ENCODE data around the gene XAB2. TPM values are rescaled to one million over a fixed set of nuclear protein-coding genes. Genes with fewer than 3 reads are reported as not detected.

XAB2 gene
- total RNA-seq, 2 experiments from 2014 or later = 45.9 to 48.3 TPM

GRCh38 chr19:7640803-7641202 lies 11.5 kb upstream of the XAB2 start:
- intact Hi-C loops (cut with DNase I, micrococcal nuclease) = no loop called here
- H3K9me3 Mint-ChIP-seq (ENCODE audit: low read depth) = peaks cover 7% of the 10 kb centered on the region
- ChIA-PET CTCF (interaction anchor here (0.7 to 1.6 kb wide), 2 partner anchors 40 to 319 kb away, joined by 3 read pairs; partner anchors contain the start of gene TRAPPC5), POLR2A (no interaction called here)
- H3K27ac Mint-ChIP-seq = no peak overlapping the region
- no peak overlapping the region for H3K4me3 Mint-ChIP-seq
- peaks cover 20% of the 10 kb centered on the region for H3K4me1 Mint-ChIP-seq
- no peak for ATAC-seq
- no peak for DNase-seq
- peaks cover 16% of the 10 kb centered on the region for H3K36me3 Mint-ChIP-seq (ENCODE audit: low read depth)
- H3K27me3 Mint-ChIP-seq = no peaks in the 10 kb centered on the region

GRCh38 chr19:7639863-7640348 lies 10.6 kb upstream of the XAB2 start:
- Mint-ChIP-seq H3K4me1 (peaks cover 22% of the 10 kb centered on the region), H3K36me3 (ENCODE audit: low read depth) (peaks cover 15% of the 10 kb centered on the region), H3K4me3 (no peak overlapping the region), H3K27me3 (no peaks in the 10 kb centered on the region), H3K9me3 (ENCODE audit: low read depth) (peaks cover 7% of the 10 kb centered on the region), H3K27ac (no peak overlapping the region)
- no peak for DNase-seq
- no peak for ATAC-seq
- ChIA-PET POLR2A (interaction anchor here (0.8 kb wide), 1 partner anchor 10 kb away, joined by 3 read pairs; the partner anchor contains the start of genes PET100 and XAB2), CTCF (no interaction called here)
- intact Hi-C loops (cut with DNase I, micrococcal nuclease) = no loop called here

GRCh38 chr19:7638802-7639465 lies 9.6 kb upstream of the XAB2 start:
- Mint-ChIP-seq H3K27me3 (no peaks in the 10 kb centered on the region), H3K27ac (no peak overlapping the region), H3K9me3 (ENCODE audit: low read depth) (peaks cover 7% of the 10 kb centered on the region), H3K4me1 (peaks cover 22% of the 10 kb centered on the region), H3K4me3 (no peak overlapping the region), H3K36me3 (ENCODE audit: low read depth) (peaks cover 12% of the 10 kb centered on the region)
- ChIA-PET POLR2A (interaction anchor here (0.8 kb wide), 1 partner anchor 9 kb away, joined by 3 read pairs; the partner anchor contains the start of genes PET100 and XAB2), CTCF (interaction anchor here (1.4 to 2.1 kb wide), 3 partner anchors 42 to 214 kb away, joined by 3 to 11 read pairs (median 5); partner anchors contain the start of gene TRAPPC5)
- intact Hi-C loops (cut with DNase I, micrococcal nuclease) = no loop called here
- ATAC-seq = no peak
- DNase-seq = no peak

GRCh38 chr19:7637374-7638256 lies 8.3 kb upstream of the XAB2 start:
- peaks cover 15% of the 10 kb centered on the region for H3K36me3 Mint-ChIP-seq (ENCODE audit: low read depth)
- POLR2A ChIA-PET = interaction anchor here (0.8 kb wide), 1 partner anchor 8 kb away, joined by 6 read pairs; the partner anchor contains the start of genes PET100 and XAB2
- CTCF ChIA-PET = interaction anchor here (0.5 to 2.1 kb wide), 7 partner anchors 14 to 689 kb away, joined by 3 to 11 read pairs (median 4); partner anchors contain the start of gene TRAPPC5
- peaks cover 7% of the 10 kb centered on the region for H3K9me3 Mint-ChIP-seq (ENCODE audit: low read depth)
- H3K27me3 Mint-ChIP-seq = no peaks in the 10 kb centered on the region
- intact Hi-C loops (cut with DNase I, micrococcal nuclease) = loop anchor here (1.0 to 2.0 kb wide), 6 partner anchors 8 to 283 kb away; partner anchors contain the start of genes PET100 (in 2 of the 2), XAB2 (in 2 of the 2), EVI5L (in 1 of the 2) and PNPLA6 (in 1 of the 2)
- peak; percentile 25 for ATAC-seq
- H3K4me1 Mint-ChIP-seq = peaks cover 22% of the 10 kb centered on the region
- H3K4me3 Mint-ChIP-seq = peak overlapping the region; percentile 78
- H3K27ac Mint-ChIP-seq = peak overlapping the region; percentile 78
- DNase-seq = no peak

GRCh38 chr19:7636691-7637373 lies 7.5 kb upstream of the XAB2 start, which contains the start of gene STXBP2:
STXBP2 (plus strand) TSS chr19:7637110; CDS start chr19:7637150, 40 bp downstream.
- peaks cover 22% of the 10 kb centered on the region for H3K4me1 Mint-ChIP-seq
- ChIA-PET POLR2A (no interaction called here), CTCF (interaction anchor here (1.1 to 2.1 kb wide), 5 partner anchors 15 to 76 kb away, joined by 3 to 11 read pairs (median 7); partner anchors contain the start of gene TRAPPC5)
- peak within 1 kb of the TSS; percentile 78 for H3K4me3 Mint-ChIP-seq
- intact Hi-C loops (cut with DNase I, micrococcal nuclease) = loop anchor here (1.0 to 2.0 kb wide), 6 partner anchors 8 to 283 kb away; partner anchors contain the start of genes PET100 (in 2 of the 2), XAB2 (in 2 of the 2), EVI5L (in 1 of the 2) and PNPLA6 (in 1 of the 2)
- DNase-seq (peak; percentile 96), ATAC-seq (peak; percentile 97)
- peaks cover 19% of the 10 kb centered on the region for H3K36me3 Mint-ChIP-seq (ENCODE audit: low read depth)
- H3K27ac Mint-ChIP-seq = peak within 1 kb of the TSS; percentile 86
- H3K27me3 Mint-ChIP-seq = no peaks in the 10 kb centered on the region
- peaks cover 7% of the 10 kb centered on the region for H3K9me3 Mint-ChIP-seq (ENCODE audit: low read depth)

- no peaks in the 10 kb centered on the region for H3K27me3 Mint-ChIP-seq
- peaks cover 7% of the 10 kb centered on the region for H3K9me3 Mint-ChIP-seq (ENCODE audit: low read depth)
- intact Hi-C loops (cut with DNase I, micrococcal nuclease) = loop anchor here in 1 of 2 experiments (2.0 kb wide), 1 partner anchor 232 kb away; no protein-coding TSS in a partner anchor
- ChIA-PET CTCF (interaction anchor here (1.7 kb wide), 1 partner anchor 45 kb away, joined by 7 read pairs; the partner anchor contains the start of gene TRAPPC5), POLR2A (no interaction called here)
- H3K27ac Mint-ChIP-seq = peak overlapping the region; percentile 86
- no peak for ATAC-seq
- H3K4me3 Mint-ChIP-seq = peak overlapping the region; percentile 78
- peaks cover 22% of the 10 kb centered on the region for H3K4me1 Mint-ChIP-seq
- H3K36me3 Mint-ChIP-seq (ENCODE audit: low read depth) = peaks cover 21% of the 10 kb centered on the region
- no peak for DNase-seq
Observed at GRCh38 chr19:7636317-7636690, 7.0 kb upstream of the XAB2 start.

GRCh38 chr19:7635670-7636069 lies 6.3 kb upstream of the XAB2 start:
- H3K9me3 Mint-ChIP-seq (ENCODE audit: low read depth) = peaks cover 7% of the 10 kb centered on the region
- H3K4me1 Mint-ChIP-seq = peaks cover 26% of the 10 kb centered on the region
- DNase-seq (no peak), ATAC-seq (no peak)
- intact Hi-C loops (cut with DNase I, micrococcal nuclease) = loop anchor here in 1 of 2 experiments (2.0 kb wide), 1 partner anchor 233 kb away; no protein-coding TSS in a partner anchor
- CTCF ChIA-PET = interaction anchor here (1.7 kb wide), 1 partner anchor 45 kb away, joined by 7 read pairs; the partner anchor contains the start of gene TRAPPC5
- H3K27me3 Mint-ChIP-seq = no peaks in the 10 kb centered on the region
- peak overlapping the region; percentile 47 for H3K27ac Mint-ChIP-seq
- peaks cover 21% of the 10 kb centered on the region for H3K36me3 Mint-ChIP-seq (ENCODE audit: low read depth)
- POLR2A ChIA-PET = no interaction called here
- peak overlapping the region; percentile 78 for H3K4me3 Mint-ChIP-seq

- intact Hi-C loops (cut with DNase I, micrococcal nuclease) = no loop called here
- ATAC-seq = no peak
- Mint-ChIP-seq H3K9me3 (ENCODE audit: low read depth) (no peaks in the 10 kb centered on the region), H3K4me3 (no peak within 1 kb of the TSS), H3K27ac (no peak within 1 kb of the TSS), H3K27me3 (no peaks in the 10 kb centered on the region), H3K36me3 (ENCODE audit: low read depth) (peaks cover 19% of the 10 kb centered on the region), H3K4me1 (peaks cover 34% of the 10 kb centered on the region)
- DNase-seq = no peak
- CTCF ChIA-PET = interaction anchor here (0.5 kb wide), 1 partner anchor 1123 kb away, joined by 3 read pairs; no protein-coding TSS in a partner anchor
- POLR2A ChIA-PET = no interaction called here
Observed at GRCh38 chr19:7633698-7634097, 4.4 kb upstream of the XAB2 start, which contains the start of gene PCP2. PCP2 (minus strand) TSS chr19:7633719; CDS start chr19:7633457, 262 bp downstream.

- no peaks in the 10 kb centered on the region for H3K27me3 Mint-ChIP-seq
- intact Hi-C loops (cut with DNase I, micrococcal nuclease) = no loop called here
- DNase-seq (no peak), ATAC-seq (no peak)
- no peak overlapping the region for H3K4me3 Mint-ChIP-seq
- H3K4me1 Mint-ChIP-seq = peaks cover 40% of the 10 kb centered on the region
- H3K9me3 Mint-ChIP-seq (ENCODE audit: low read depth) = no peaks in the 10 kb centered on the region
- H3K36me3 Mint-ChIP-seq (ENCODE audit: low read depth) = peaks cover 21% of the 10 kb centered on the region
- H3K27ac Mint-ChIP-seq = no peak overlapping the region
- POLR2A ChIA-PET = no interaction called here
- CTCF ChIA-PET = interaction anchor here (0.8 kb wide), 1 partner anchor 20 kb away, joined by 3 read pairs; no protein-coding TSS in a partner anchor
Observed at GRCh38 chr19:7632340-7633203, 3.2 kb upstream of the XAB2 start.

GRCh38 chr19:7631577-7631976 lies 2.2 kb upstream of the XAB2 start:
- peaks cover 26% of the 10 kb centered on the region for H3K36me3 Mint-ChIP-seq (ENCODE audit: low read depth)
- H3K4me3 Mint-ChIP-seq = no peak overlapping the region
- no peaks in the 10 kb centered on the region for H3K9me3 Mint-ChIP-seq (ENCODE audit: low read depth)
- no peak for DNase-seq
- no peaks in the 10 kb centered on the region for H3K27me3 Mint-ChIP-seq
- intact Hi-C loops (cut with DNase I, micrococcal nuclease) = no loop called here
- CTCF ChIA-PET = no interaction called here
- no peak for ATAC-seq
- H3K4me1 Mint-ChIP-seq = peaks cover 38% of the 10 kb centered on the region
- POLR2A ChIA-PET = no interaction called here
- H3K27ac Mint-ChIP-seq = no peak overlapping the region
